K562 (cell line): ENCODE results near the gene KRTAP3-3. TPM values are rescaled to one million over a fixed set of nuclear protein-coding genes. Genes with fewer than 3 reads are reported as not detected.

Experiments
- C11orf30 ChIP-seq: fragments of 450-650 bp; IDR thresholded peaks from 2 replicates; pipeline ENCODE4 v1.6.1; 2016; ENCODE audit warnings: low read depth, mild to moderate bottlenecking
- CCAR2 ChIP-seq: fragments of 200-400 bp; formaldehyde crosslinking; IDR thresholded peaks from 2 replicates; pipeline ENCODE4 v1.6.1; 2017; ENCODE audit warnings: mild to moderate bottlenecking, low read depth, low read length
- E4F1 ChIP-seq: fragments of 250-450 bp; sonication (Bioruptor Pico); IDR thresholded peaks from 2 replicates; pipeline ENCODE4 v1.5.0; 2021; ENCODE audit warnings: mild to moderate bottlenecking, borderline replicate concordance
- ELF4 ChIP-seq: fragments of 450-650 bp; formaldehyde crosslinking; IDR thresholded peaks from 2 replicates; pipeline ENCODE4 v1.4.0; 2022; ENCODE audit warnings: missing genetic modification characterization
- HLTF ChIP-seq: fragments of 450-650 bp; IDR thresholded peaks from 2 replicates; pipeline ENCODE4 v1.6.1; 2016
- HNRNPH1 ChIP-seq: fragments of 200-400 bp; formaldehyde crosslinking; optimal IDR thresholded peaks from 2 replicates; pipeline ENCODE3; 2017; ENCODE audit warnings: low read depth, mild to moderate bottlenecking, low read length, moderate library complexity
- KDM5B ChIP-seq: fragments of 200-600 bp; sonication (generic); IDR thresholded peaks from 2 replicates; pipeline ENCODE4 v1.6.1; 2012; ENCODE audit warnings: low read depth, mild to moderate bottlenecking, moderate library complexity, low read length, control low read depth, inconsistent platforms; ENCODE audit not compliant: insufficient replicate concordance
- RBBP5 ChIP-seq: fragments of 200-600 bp; sonication (generic); IDR thresholded peaks from 2 replicates; pipeline ENCODE4 v1.6.1; 2012; ENCODE audit warnings: borderline replicate concordance, mild to moderate bottlenecking, low read length, control low read depth, inconsistent platforms; ENCODE audit not compliant: insufficient read depth, poor library complexity, severe bottlenecking
- SAFB ChIP-seq: fragments of 200-400 bp; formaldehyde crosslinking; IDR thresholded peaks from 2 replicates; pipeline ENCODE4 v1.6.1; 2017; ENCODE audit warnings: low read depth, low read length, borderline replicate concordance
- ZNF316 ChIP-seq: fragments of 450-650 bp; IDR thresholded peaks from 2 replicates; pipeline ENCODE4 v1.6.1; 2016
- ZNF445 ChIP-seq: fragments of 250-450 bp; sonication (Bioruptor Pico); IDR thresholded peaks from 2 replicates; pipeline ENCODE4 v1.4.0; 2020; ENCODE audit warnings: low read depth, mild to moderate bottlenecking, moderate library complexity
- ZSCAN32 ChIP-seq: fragments of 450-650 bp; formaldehyde crosslinking; IDR thresholded peaks from 2 replicates; pipeline ENCODE4 v1.4.0; 2020; ENCODE audit warnings: mild to moderate bottlenecking, moderate library complexity
- polyA plus RNA-seq, 8 experiments: library from polyadenylated mRNA; depleted of rRNA in 4 of 8; stranded (reverse) in 5 of 8; unstranded in 3 of 8; fragments of >200 nt; fragmentation: Nextera tagmentation in 2 of 8; fragmentation: Illumina TruSeq in 1 of 8; extraction: Ambion mirVana in 2 of 8; extraction: Trizol in 1 of 8; gene quantifications; 2 replicates each; pipeline versions ENCODE4 v1.2.1 to v1.2.3, GENCODE V29; 2011 to 2014; ENCODE audit warnings: inconsistent platforms in 1 of 8, missing spikeins in 1 of 8
- total RNA-seq, 7 experiments: library from RNA; depleted of rRNA in 6 of 7; stranded (reverse); fragments of >200 nt in 6 of 7; fragmentation: Illumina TruSeq in 2 of 7; extraction: Trizol in 2 of 7; gene quantifications; 2 replicates each; pipeline versions ENCODE4 v1.2.1 to v1.2.3, GENCODE V29; 2011 to 2021; ENCODE audit warnings: low replicate concordance in 1 of 7

KRTAP3-3 gene
- total and polyA plus RNA-seq, 9 of the 15 experiments (the other 6 are each of a cell fraction or from before 2014, with no cell fraction given), result not detected

- no peak for TF ChIP-seq KDM5B
- TF ChIP-seq ZNF445 (CRISPR knock-in tag), result no peak
- no peak for TF ChIP-seq E4F1 (CRISPR knock-in tag)
- no peak for TF ChIP-seq HLTF
- no peak for TF ChIP-seq CCAR2
- peak; percentile 27; the same call in 1 of the 2 replicates for TF ChIP-seq C11orf30
- no peak for TF ChIP-seq ELF4
- TF ChIP-seq ZSCAN32 (CRISPR knock-in tag), result no peak
- no peak for TF ChIP-seq SAFB
- no peak for TF ChIP-seq RBBP5
- peak; percentile 45 for TF ChIP-seq ZNF316
- no peak for TF ChIP-seq HNRNPH1
- TF ChIP-seq, all 486 proteins: peak for 2
Observed at GRCh38 chr17:40967582-40967981, 26.4 kb downstream of the KRTAP3-3 start (continued).
